ENCODE measurements around the gene SMG6. TPM values are rescaled to one million over a fixed set of nuclear protein-coding genes. Genes with fewer than 3 reads are reported as not detected.

Gene SMG6
- total RNA-seq, 2 donors from 2014 or later, result 18.3 to 23.6 TPM

GRCh38 chr17:2092253-2092652 is 211.3 kb downstream of the SMG6 start:
- Histone ChIP-seq H3K36me3 (no peaks in the 10 kb centered on the region), H3K4me1 (peaks cover 16% of the 10 kb centered on the region), H3K9me3 (no peaks in the 10 kb centered on the region), H3K27ac (no peak overlapping the region), H3K9ac (ENCODE audit: low read depth in 2 of 2, low read length in 2 of 2) (no peak overlapping the region), H3K4me3 (no peak overlapping the region), H3K27me3 (no peaks in the 10 kb centered on the region)
- no peak for DNase-seq
- TF ChIP-seq CTCF (IDR thresholded peaks at IDR 0.05), result no peak
- intact Hi-C loops (cut with DNase I), result no loop called here

GRCh38 chr17:2090804-2091534 is 212.6 kb downstream of the SMG6 start:
- TF ChIP-seq CTCF (IDR thresholded peaks at IDR 0.05), result peak; percentile 14
- intact Hi-C loops (cut with DNase I), result no loop called here
- H3K4me1 ChIP-seq, result peaks cover 17% of the 10 kb centered on the region

GRCh38 chr17:2090210-2090641 is 213.4 kb downstream of the SMG6 start:
- no peaks in the 10 kb centered on the region for H3K27me3 ChIP-seq
- H3K4me1 ChIP-seq, result peaks cover 17% of the 10 kb centered on the region
- DNase-seq, result no peak
- peak overlapping the region in 1 of 2 donors; percentile 38 for H3K9ac ChIP-seq (ENCODE audit: low read depth in 2 of 2, low read length in 2 of 2)
- H3K27ac ChIP-seq, result peak overlapping the region; percentile 75
- H3K4me3 ChIP-seq, result peak overlapping the region; percentile 18
- intact Hi-C loops (cut with DNase I), result no loop called here
- TF ChIP-seq CTCF (IDR thresholded peaks at IDR 0.05), result no peak
- H3K9me3 ChIP-seq, result no peaks in the 10 kb centered on the region
- no peaks in the 10 kb centered on the region for H3K36me3 ChIP-seq

More at GRCh38 chr17:2090804-2091534, 212.6 kb downstream of the SMG6 start:
- Histone ChIP-seq H3K27me3 (no peaks in the 10 kb centered on the region), H3K36me3 (no peaks in the 10 kb centered on the region), H3K4me3 (no peak overlapping the region), H3K27ac (peak overlapping the region; percentile 75), H3K9ac (ENCODE audit: low read depth in 2 of 2, low read length in 2 of 2) (peak overlapping the region in 1 of 2 donors; percentile 21), H3K9me3 (no peaks in the 10 kb centered on the region)
- DNase-seq, result peak; percentile 49

GRCh38 chr17:2089021-2089422 is 214.6 kb downstream of the SMG6 start:
- Histone ChIP-seq H3K4me3 (peak overlapping the region; percentile 18), H3K36me3 (no peaks in the 10 kb centered on the region), H3K4me1 (peaks cover 22% of the 10 kb centered on the region), H3K9ac (ENCODE audit: low read depth in 2 of 2, low read length in 2 of 2) (peak overlapping the region; percentile 74 to 86), H3K27me3 (no peaks in the 10 kb centered on the region), H3K27ac (peak overlapping the region; percentile 75), H3K9me3 (no peaks in the 10 kb centered on the region)
- intact Hi-C loops (cut with DNase I), result no loop called here
- no peak for TF ChIP-seq CTCF (IDR thresholded peaks at IDR 0.05)
- DNase-seq, result no peak

- peak; percentile 45 for DNase-seq
- H3K36me3 ChIP-seq, result no peaks in the 10 kb centered on the region
- intact Hi-C loops (cut with DNase I), result no loop called here
- H3K4me1 ChIP-seq, result peaks cover 29% of the 10 kb centered on the region
- no peaks in the 10 kb centered on the region for H3K27me3 ChIP-seq
- no peak overlapping the region for H3K4me3 ChIP-seq
- H3K27ac ChIP-seq, result peak overlapping the region; percentile 75
- TF ChIP-seq CTCF (IDR thresholded peaks at IDR 0.05), result no peak
- H3K9ac ChIP-seq (ENCODE audit: low read depth in 2 of 2, low read length in 2 of 2), result peak overlapping the region; percentile 13 to 30
- H3K9me3 ChIP-seq, result no peaks in the 10 kb centered on the region
Measured at GRCh38 chr17:2087597-2088211, 215.9 kb downstream of the SMG6 start.
